GM12865 (cell line): ENCODE data around the gene ANXA4.
A peak's percentile ranks its signal among the peaks of the same experiment; 100 is the strongest.
"Not testable (repeated sequence)": the region's sequence is repeated elsewhere in the genome, so short reads cannot be mapped to it uniquely, and the experiment has no call there.

Experiments
- DNase-seq: peaks from one replicate; pipeline ENCODE4 v3.0.0; 2010; ENCODE audit warnings: low read depth
- H3K4me3 ChIP-seq: 2 replicates; pipeline ENCODE4 v1.5.1; 2011; ENCODE audit warnings: mild to moderate bottlenecking, low read depth, low read length, control low read depth
- TF ChIP-seq, protein P1 (sequence below): IDR thresholded peaks from 2 replicates; pipeline ENCODE4 v1.5.1; 2011; ENCODE audit warnings: low read length, control low read depth, low read depth, inconsistent platforms; ENCODE audit not compliant: insufficient read depth; ENCODE audit errors: missing control alignments

The ANXA4 gene

DNA sequence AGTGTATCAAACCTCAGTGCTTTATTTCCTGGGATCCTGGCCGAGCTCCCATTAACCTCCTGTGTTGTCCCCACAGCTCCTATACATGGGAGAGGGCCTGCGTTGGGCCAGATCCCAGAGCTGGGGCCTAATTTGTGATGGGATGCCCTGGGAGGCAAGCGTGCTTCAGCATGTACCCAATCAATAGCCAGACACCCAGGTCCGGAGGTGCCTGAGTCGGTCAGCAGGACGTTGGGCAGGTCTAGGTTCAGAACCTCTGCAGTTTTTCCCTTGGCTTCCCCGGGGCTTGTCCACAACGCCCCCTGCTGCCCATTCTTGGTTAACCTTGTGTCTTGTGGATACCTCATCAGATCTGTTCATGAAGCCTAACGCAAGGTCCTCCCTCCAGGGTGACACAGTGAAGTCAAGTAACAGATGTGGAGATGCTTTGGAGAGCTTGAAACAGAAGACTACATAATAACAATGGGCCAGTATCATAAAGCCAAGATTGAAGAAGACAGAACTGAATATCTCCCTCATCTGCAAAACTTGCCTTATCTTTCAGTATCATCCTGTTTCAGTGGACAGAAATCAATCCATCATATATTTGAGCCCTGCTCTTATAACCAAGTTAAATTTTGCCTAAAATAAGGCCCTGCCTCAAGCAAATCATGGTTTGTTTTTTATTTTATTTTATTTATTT lies 27.3 kb upstream of the ANXA4 start:
- TF ChIP-seq, protein P1, sequence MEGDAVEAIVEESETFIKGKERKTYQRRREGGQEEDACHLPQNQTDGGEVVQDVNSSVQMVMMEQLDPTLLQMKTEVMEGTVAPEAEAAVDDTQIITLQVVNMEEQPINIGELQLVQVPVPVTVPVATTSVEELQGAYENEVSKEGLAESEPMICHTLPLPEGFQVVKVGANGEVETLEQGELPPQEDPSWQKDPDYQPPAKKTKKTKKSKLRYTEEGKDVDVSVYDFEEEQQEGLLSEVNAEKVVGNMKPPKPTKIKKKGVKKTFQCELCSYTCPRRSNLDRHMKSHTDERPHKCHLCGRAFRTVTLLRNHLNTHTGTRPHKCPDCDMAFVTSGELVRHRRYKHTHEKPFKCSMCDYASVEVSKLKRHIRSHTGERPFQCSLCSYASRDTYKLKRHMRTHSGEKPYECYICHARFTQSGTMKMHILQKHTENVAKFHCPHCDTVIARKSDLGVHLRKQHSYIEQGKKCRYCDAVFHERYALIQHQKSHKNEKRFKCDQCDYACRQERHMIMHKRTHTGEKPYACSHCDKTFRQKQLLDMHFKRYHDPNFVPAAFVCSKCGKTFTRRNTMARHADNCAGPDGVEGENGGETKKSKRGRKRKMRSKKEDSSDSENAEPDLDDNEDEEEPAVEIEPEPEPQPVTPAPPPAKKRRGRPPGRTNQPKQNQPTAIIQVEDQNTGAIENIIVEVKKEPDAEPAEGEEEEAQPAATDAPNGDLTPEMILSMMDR, result peak; percentile 71
- peak; percentile 92 for DNase-seq
- H3K4me3 ChIP-seq, result not testable (repeated sequence)

DNA sequence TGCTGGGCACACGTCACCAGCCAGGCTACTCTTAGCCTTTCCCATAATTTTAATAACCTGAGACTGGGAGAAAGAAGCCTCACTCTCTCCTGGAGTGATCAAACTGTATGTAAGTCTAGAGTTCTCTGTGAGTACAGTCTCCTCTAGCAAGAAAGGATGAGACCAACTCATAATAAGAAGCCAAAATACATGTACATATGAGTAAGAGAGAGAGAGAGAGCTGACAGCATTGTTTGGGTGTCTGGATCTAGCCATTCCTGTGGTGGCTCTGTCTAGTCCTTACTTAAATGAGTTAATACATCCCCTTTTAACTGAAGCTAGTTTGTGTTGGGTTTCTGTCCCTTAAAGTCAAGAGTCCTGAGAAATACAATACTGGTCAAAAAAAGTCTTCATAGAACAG lies 26.0 kb upstream of the ANXA4 start:
- no peak overlapping the region for H3K4me3 ChIP-seq
- DNase-seq, result no peak
- TF ChIP-seq, protein P1, result no peak

- no peak for DNase-seq
Observed at GRCh38 chr2:69716555-69717120, 25.3 kb upstream of the ANXA4 start.

GRCh38 chr2:69717186-69717585 lies 24.7 kb upstream of the ANXA4 start:
- TF ChIP-seq, protein P1, result no peak
- no peak for DNase-seq
- H3K4me3 ChIP-seq, result no peak overlapping the region

More at GRCh38 chr2:69716555-69717120, 25.3 kb upstream of the ANXA4 start:
- TF ChIP-seq, protein P1, result no peak
- no peak overlapping the region for H3K4me3 ChIP-seq

- TF ChIP-seq, protein P1, result no peak
- H3K4me3 ChIP-seq, result no peak overlapping the region
- peak; percentile 66 for DNase-seq
Observed at GRCh38 chr2:69717861-69718273, 24.1 kb upstream of the ANXA4 start.

GRCh38 chr2:69718338-69718965 lies 23.5 kb upstream of the ANXA4 start:
- TF ChIP-seq, protein P1, result no peak
- DNase-seq, result no peak
- no peak overlapping the region for H3K4me3 ChIP-seq

DNA sequence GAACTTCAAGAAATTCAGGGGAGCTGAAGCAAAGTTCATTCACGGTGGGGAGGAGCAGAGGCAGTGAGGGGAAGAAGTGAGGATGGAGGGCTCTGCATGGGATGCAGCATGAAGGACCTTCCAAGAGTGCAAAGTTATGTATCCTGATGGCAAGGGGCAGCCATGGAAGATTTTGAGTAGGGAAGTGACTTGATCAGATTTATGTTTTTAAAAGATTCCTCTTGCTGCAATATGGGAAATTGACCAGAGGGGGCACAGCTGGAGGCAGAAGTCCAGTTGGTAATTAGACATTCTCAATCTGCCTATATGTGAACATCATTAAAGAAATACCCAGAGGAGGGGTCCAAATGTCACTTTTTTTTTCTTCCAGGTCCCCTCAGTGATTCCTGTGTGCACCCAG lies 21.5 kb upstream of the ANXA4 start:
- DNase-seq, result no peak
- TF ChIP-seq, protein P1, result peak; percentile 36
- no peak overlapping the region for H3K4me3 ChIP-seq
